A549 (cell line): ENCODE data around the gene SUPT5H. TPM values are rescaled to one million over a fixed set of nuclear protein-coding genes. Genes with fewer than 3 reads are reported as not detected.
A peak's percentile ranks its signal among the peaks of the same experiment; 100 is the strongest.

ENCODE experiments used
- ATAC-seq, 2 experiments: fragments of 200-7000 bp in 1 of 2; fragments of >200 bp in 1 of 2; cut with Nextera tagmentation in 1 of 2; cut with Tn5 transposase in 1 of 2; 3 replicates each; pipeline versions ENCODE4 v1.8.0 to v1.9.1; 2018 to 2020; ENCODE audit warnings: mild to moderate bottlenecking in 1 of 2, moderate library complexity in 1 of 2
- CTCF ChIA-PET: fragments of 300-600 bp; sonication (Branson Sonifier 250); formaldehyde crosslinking; extraction: SDS; loops from one replicate; lab custom pipeline; 2021; ENCODE audit warnings: antibody characterized with exemption, inconsistent platforms; lab: Yijun Ruan, JAX
- POLR2A ChIA-PET: fragments of 350-600 bp; formaldehyde crosslinking; extraction: SDS; loops from one replicate; lab custom pipeline; 2021; ENCODE audit warnings: antibody characterized with exemption, inconsistent platforms; lab: Yijun Ruan, JAX
- DNase-seq, 2 experiments: peaks; one replicate each; pipeline versions ENCODE4 v3.0.0 to v3.0.0-alpha.2; 2011 to 2016; ENCODE audit warnings: low read depth in 1 of 2, low spot score in 1 of 2
- FAIRE-seq: peaks from 2 replicates; lab custom pipeline; 2011; peaks lifted over from hg19 to GRCh38; lab: Jason Lieb, UNC
- H3K27ac ChIP-seq, 2 experiments: fragments of >200 bp; sonication (Bioruptor Twin); formaldehyde crosslinking; 3 replicates each; pipeline ENCODE4 v1.5.1; 2016 to 2017
- H3K4me1 ChIP-seq: fragments of >200 bp; sonication (Bioruptor Twin); formaldehyde crosslinking; 3 replicates; pipeline ENCODE4 v1.6.1; 2016
- H3K4me2 ChIP-seq: fragments of >200 bp; sonication (Bioruptor Twin); formaldehyde crosslinking; 3 replicates; pipeline ENCODE4 v1.6.1; 2016
- H3K4me3 ChIP-seq: fragments of >200 bp; sonication (Bioruptor Twin); formaldehyde crosslinking; 3 replicates; pipeline ENCODE4 v1.5.1; 2016
- H3K9me3 ChIP-seq: fragments of >200 bp; sonication (Bioruptor Twin); formaldehyde crosslinking; 3 replicates; pipeline ENCODE4 v1.6.1; 2016
- CBX8 ChIP-seq: fragments of 200-600 bp; sonication (generic); IDR thresholded peaks from 2 replicates; pipeline ENCODE4 v1.6.1; 2016
- CEBPB ChIP-seq, 2 experiments: fragments of >200 bp in 1 of 2; sonication (Bioruptor Twin) in 1 of 2; formaldehyde crosslinking in 1 of 2; IDR thresholded peaks; 2 replicates each; pipeline ENCODE4 v1.6.1; 2012 to 2016
- CHD4 ChIP-seq: fragments of 200-600 bp; sonication (generic); IDR thresholded peaks from 2 replicates; pipeline ENCODE4 v1.6.1; 2016; ENCODE audit warnings: antibody characterized with exemption, mild to moderate bottlenecking, borderline replicate concordance
- EP300 ChIP-seq, 2 experiments: fragments of >200 bp; sonication (Bioruptor Twin); formaldehyde crosslinking; IDR thresholded peaks; 2 replicates in 1 of 2; 3 replicates in 1 of 2; pipeline ENCODE4 v1.6.1; 2016 to 2017
- GATA3 ChIP-seq: IDR thresholded peaks from 2 replicates; pipeline ENCODE4 v1.6.1; 2012; ENCODE audit warnings: borderline replicate concordance
- HOXA7 ChIP-seq: fragments of 250-450 bp; sonication (Bioruptor Pico); IDR thresholded peaks from 2 replicates; pipeline ENCODE4 v1.5.0; 2020; ENCODE audit warnings: mild to moderate bottlenecking, moderate library complexity
- HOXB5 ChIP-seq: fragments of 250-450 bp; sonication (Bioruptor Pico); IDR thresholded peaks from 2 replicates; pipeline ENCODE4 v1.5.0; 2020; ENCODE audit warnings: mild to moderate bottlenecking, moderate library complexity
- JUN ChIP-seq, 2 experiments: fragments of >200 bp; sonication (Bioruptor Twin); formaldehyde crosslinking; IDR thresholded peaks; 2 replicates in 1 of 2; 3 replicates in 1 of 2; pipeline ENCODE4 v1.6.1; 2016 to 2017
- KDM1A ChIP-seq: fragments of 200-600 bp; sonication (generic); IDR thresholded peaks from 2 replicates; pipeline ENCODE4 v1.6.1; 2016; ENCODE audit warnings: low read depth, mild to moderate bottlenecking
- NFE2L2 ChIP-seq: fragments of 150-350 bp; conservative IDR thresholded peaks from 2 replicates; pipeline ENCODE4 v1.6.1; 2014; ENCODE audit warnings: low read length
- NPAS2 ChIP-seq: fragments of 250-450 bp; sonication (Bioruptor Pico); IDR thresholded peaks from 2 replicates; pipeline ENCODE4 v1.8.0; 2022; ENCODE audit warnings: mild to moderate bottlenecking, moderate library complexity, borderline replicate concordance
- PBX3 ChIP-seq: IDR thresholded peaks from 2 replicates; pipeline ENCODE4 v1.6.1; 2012
- POLR2A ChIP-seq: IDR thresholded peaks from 2 replicates; pipeline ENCODE4 v1.6.1; 2012; ENCODE audit warnings: mild to moderate bottlenecking, low read length
- POLR2AphosphoS2 ChIP-seq: conservative IDR thresholded peaks from 2 replicates; pipeline ENCODE4 v1.6.1; 2012; ENCODE audit warnings: low read length, improper control_type of control experiment, inconsistent platforms
- RAD21 ChIP-seq, 2 experiments: fragments of >200 bp in 1 of 2; sonication (Bioruptor Twin) in 1 of 2; formaldehyde crosslinking in 1 of 2; IDR thresholded peaks in 1 of 2; conservative IDR thresholded peaks in 1 of 2; 2 replicates in 1 of 2; 3 replicates in 1 of 2; pipeline ENCODE4 v1.6.1; 2012 to 2018; ENCODE audit warnings: inconsistent platforms in 1 of 2
- RARB ChIP-seq: fragments of 250-450 bp; sonication (Bioruptor Pico); IDR thresholded peaks from 2 replicates; pipeline ENCODE4 v1.8.0; 2021; ENCODE audit warnings: mild to moderate bottlenecking, moderate library complexity
- REST ChIP-seq: fragments of 200-600 bp; sonication (generic); IDR thresholded peaks from 2 replicates; pipeline ENCODE4 v1.6.1; 2016; ENCODE audit warnings: antibody characterized with exemption, mild to moderate bottlenecking, moderate library complexity
- RFX5 ChIP-seq: fragments of 450-650 bp; IDR thresholded peaks from 2 replicates; pipeline ENCODE4 v1.7.1; 2014; ENCODE audit warnings: antibody characterized with exemption, mild to moderate bottlenecking, moderate library complexity
- SMC3 ChIP-seq: fragments of >200 bp; sonication (Bioruptor Twin); formaldehyde crosslinking; IDR thresholded peaks from 3 replicates; pipeline ENCODE4 v1.6.1; 2018; ENCODE audit warnings: inconsistent platforms
- TP53 ChIP-seq: fragments of 250-450 bp; sonication (Bioruptor Pico); IDR thresholded peaks from 2 replicates; pipeline ENCODE4 v1.5.0; 2021; ENCODE audit warnings: mild to moderate bottlenecking, moderate library complexity
- ZFP36 ChIP-seq: fragments of 450-650 bp; IDR thresholded peaks from 2 replicates; pipeline ENCODE4 v1.6.1; 2014; ENCODE audit warnings: borderline replicate concordance; ENCODE audit not compliant: partially characterized antibody
- ZNF302 ChIP-seq: fragments of 250-450 bp; sonication (Bioruptor Pico); IDR thresholded peaks from 2 replicates; pipeline ENCODE4 v1.9.0; 2021; ENCODE audit warnings: inconsistent platforms, mild to moderate bottlenecking, moderate library complexity
- WGBS: methylation state at CpG from one replicate; pipeline ENCODE4 v1.1.6; 2017; ENCODE audit errors: missing lambda C conversion rate; 5-methylcytosine and 5-hydroxymethylcytosine counted together
- polyA plus RNA-seq, 4 experiments: library from polyadenylated mRNA; depleted of rRNA in 3 of 4; stranded (reverse); fragments of >200 nt; fragmentation: RNase III in 1 of 4; extraction: RNeasy Plus Mini Kit Qiagen cat#74134 plus additional on column Dnase treatment in 1 of 4; gene quantifications; 2 replicates in 3 of 4; 3 replicates in 1 of 4; pipeline ENCODE4 v1.2.3, GENCODE V29; 2011 to 2017
- TF ChIP-seq, protein P1 (sequence below): fragments of 450-650 bp; IDR thresholded peaks from 2 replicates; pipeline ENCODE4 v1.6.1; 2014; ENCODE audit warnings: antibody characterized with exemption

SUPT5H gene
- polyA plus RNA-seq, 2 of the 4 experiments (the other 2 are of a cell fraction): 186 to 222 TPM

DNA sequence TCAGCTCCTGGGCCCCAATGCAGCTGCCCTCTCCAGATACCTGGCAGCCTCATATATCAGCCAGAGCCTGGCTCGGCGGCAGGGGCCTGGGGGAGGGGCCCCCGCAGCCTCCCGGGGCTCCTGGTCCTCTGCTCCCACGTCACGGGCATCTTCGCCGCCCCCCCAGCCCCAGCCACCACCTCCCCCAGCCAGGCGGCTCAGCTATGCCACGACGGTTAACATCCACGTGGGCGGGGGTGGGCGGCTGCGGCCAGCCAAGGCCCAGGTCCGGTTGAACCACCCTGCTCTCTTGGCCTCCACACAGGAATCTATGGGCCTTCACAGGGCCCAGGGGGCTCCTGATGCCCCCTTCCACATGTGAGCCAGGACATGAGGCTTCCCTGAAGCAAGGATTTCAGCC is 20.4 kb upstream of the SUPT5H start:
- 0 out of 5 replicates have a peak, but pooled peaks of 1 of the 2 experiments have one; percentile 23 for TF ChIP-seq JUN (IDR thresholded peaks at IDR 0.05)
- no peak for TF ChIP-seq ZFP36
- FAIRE-seq (no peak), DNase-seq (no peak), ATAC-seq (no peak)
- POLR2A ChIA-PET: interaction anchor here (10.5 kb wide), 1 partner anchor 11 kb away, joined by 160 read pairs; the partner anchor contains the start of gene RPS16
- Histone ChIP-seq H3K9me3 (no peaks in the 10 kb centered on the region), H3K4me3 (no peak overlapping the region), H3K4me1 (peaks cover 27% of the 10 kb centered on the region), H3K4me2 (no peak overlapping the region), H3K27ac (no peak overlapping the region)
- 88% methylated on average over 8 of the region's 16 CpGs for WGBS
- CTCF ChIA-PET: interaction anchor here (0.9 to 23.5 kb wide), 9 partner anchors 8 to 108 kb away, joined by 3 to 457 read pairs (median 11); partner anchors contain the start of genes EID2B, MED29, PAF1 and PLEKHG2

GRCh38 chr19:39425744-39426143 is 19.6 kb upstream of the SUPT5H start:
- TF ChIP-seq POLR2AphosphoS2: peak; percentile 87; the same call in 1 of the 2 replicates
- no peak for TF ChIP-seq HOXA7 (CRISPR knock-in tag)
- TF ChIP-seq CBX8: no peak
- TF ChIP-seq NFE2L2: 0 out of 2 replicates have a peak, but pooled peaks have one; percentile 0
- no peak for TF ChIP-seq SMC3
- H3K9me3 ChIP-seq: no peaks in the 10 kb centered on the region
- H3K4me1 ChIP-seq: peaks cover 34% of the 10 kb centered on the region
- no peak overlapping the region for H3K27ac ChIP-seq
- DNase-seq (no peak), FAIRE-seq (peak; percentile 96), ATAC-seq (no peak)
- no peak overlapping the region for H3K4me3 ChIP-seq
- H3K4me2 ChIP-seq: no peak overlapping the region
- 95% methylated on average over 7 of the region's 7 CpGs for WGBS
- CTCF ChIA-PET: interaction anchor here (1.2 to 23.5 kb wide), 7 partner anchors 9 to 77 kb away, joined by 3 to 457 read pairs (median 36); partner anchors contain the start of genes MED29, PAF1, PLEKHG2 and ZFP36
- POLR2A ChIA-PET: interaction anchor here (1.4 to 10.5 kb wide), 3 partner anchors 9 to 11 kb away, joined by 4 to 160 read pairs (median 34); partner anchors contain the start of gene RPS16

DNA sequence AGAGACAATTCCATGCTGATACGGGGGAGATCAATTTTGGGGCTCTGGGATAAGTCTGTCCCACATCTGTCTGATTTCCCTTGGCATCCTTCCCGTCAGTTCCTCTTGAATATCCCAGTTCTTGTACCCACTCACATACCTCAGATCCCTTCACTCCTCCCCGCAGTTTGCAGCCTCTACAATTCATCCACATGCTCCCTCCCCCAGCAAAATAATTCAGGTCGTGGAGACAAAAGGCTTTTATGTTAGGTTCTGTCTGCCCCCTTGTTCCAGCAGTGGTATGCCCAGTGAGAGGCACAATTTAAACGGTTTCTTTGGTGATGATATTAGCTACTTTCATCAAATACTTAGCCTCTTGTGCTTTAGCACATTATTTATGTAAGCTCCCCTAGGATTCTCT is 19.2 kb upstream of the SUPT5H start:
- no peaks in the 10 kb centered on the region for H3K9me3 ChIP-seq
- ChIA-PET CTCF (interaction anchor here (0.8 to 23.5 kb wide), 8 partner anchors 9 to 366 kb away, joined by 3 to 457 read pairs (median 24); partner anchors contain the start of genes MED29, PAF1, PLEKHG2 and ZFP36), POLR2A (interaction anchor here (0.8 to 10.5 kb wide), 5 partner anchors 9 to 22 kb away, joined by 3 to 160 read pairs (median 5); partner anchors contain the start of gene RPS16)
- TF ChIP-seq REST (no peak), POLR2AphosphoS2 (0 out of 2 replicates have a peak, but pooled peaks have one; percentile 39), HOXA7 (CRISPR knock-in tag) (0 out of 2 replicates have a peak, but pooled peaks have one; percentile 10), ZFP36 (no peak), RAD21 (conservative IDR thresholded peaks at IDR 0.05 in 1 of 2, IDR thresholded peaks at IDR 0.05 in 1 of 2) (no peak), JUN (IDR thresholded peaks at IDR 0.05) (peak in 1 of 2 experiments; percentile 27; a peak in 1 of 5 replicates)
- TF ChIP-seq, protein P1, sequence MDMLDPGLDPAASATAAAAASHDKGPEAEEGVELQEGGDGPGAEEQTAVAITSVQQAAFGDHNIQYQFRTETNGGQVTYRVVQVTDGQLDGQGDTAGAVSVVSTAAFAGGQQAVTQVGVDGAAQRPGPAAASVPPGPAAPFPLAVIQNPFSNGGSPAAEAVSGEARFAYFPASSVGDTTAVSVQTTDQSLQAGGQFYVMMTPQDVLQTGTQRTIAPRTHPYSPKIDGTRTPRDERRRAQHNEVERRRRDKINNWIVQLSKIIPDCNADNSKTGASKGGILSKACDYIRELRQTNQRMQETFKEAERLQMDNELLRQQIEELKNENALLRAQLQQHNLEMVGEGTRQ: no peak
- no peak overlapping the region for H3K4me3 ChIP-seq
- no peak overlapping the region for H3K4me2 ChIP-seq
- DNase-seq: no peak
- no peak overlapping the region for H3K27ac ChIP-seq
- WGBS: 65% methylated on average over 5 of the region's 5 CpGs
- H3K4me1 ChIP-seq: peaks cover 38% of the 10 kb centered on the region
- ATAC-seq: no peak
- no peak for FAIRE-seq

DNA sequence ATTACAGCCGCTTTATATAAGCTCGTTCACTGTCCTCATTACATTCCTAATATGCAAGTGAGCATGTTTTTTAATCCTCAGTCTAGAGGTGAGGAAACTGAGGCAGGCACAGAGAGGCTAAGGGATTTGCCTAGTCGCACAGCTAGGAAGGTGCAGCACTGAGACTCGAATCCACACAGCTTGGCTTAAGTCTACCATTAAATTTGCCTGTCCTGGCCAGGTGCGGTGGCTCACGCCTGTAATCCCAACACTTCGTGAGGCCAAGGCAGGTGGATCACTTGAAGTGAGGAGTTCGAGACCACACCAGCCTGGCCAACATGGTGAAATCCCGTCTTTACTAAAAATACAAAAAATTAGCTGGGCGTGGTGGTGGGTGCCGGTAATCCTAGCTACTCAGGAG is 17.7 kb upstream of the SUPT5H start:
- no peaks in the 10 kb centered on the region for H3K9me3 ChIP-seq
- ATAC-seq (no peak), FAIRE-seq (no peak), DNase-seq (no peak)
- peaks cover 54% of the 10 kb centered on the region for H3K4me1 ChIP-seq
- ChIA-PET CTCF (interaction anchor here (1.2 to 23.5 kb wide), 9 partner anchors 11 to 245 kb away, joined by 3 to 457 read pairs (median 10); partner anchors contain the start of genes EID2B, MED29, PAF1 and PLEKHG2), POLR2A (interaction anchor here (0.6 to 10.5 kb wide), 11 partner anchors 8 to 406 kb away, joined by 3 to 160 read pairs (median 7); partner anchors contain the start of genes DYRK1B, MED29, PAF1 and PLEKHG2)
- H3K4me2 ChIP-seq: peak overlapping the region; percentile 62
- no peak overlapping the region for H3K4me3 ChIP-seq
- H3K27ac ChIP-seq: peak overlapping the region; percentile 83 to 90
- 93% methylated on average over 11 of the region's 11 CpGs for WGBS
- TF ChIP-seq ZFP36 (no peak), CEBPB (IDR thresholded peaks at IDR 0.05) (no peak), PBX3 (0 out of 2 replicates have a peak, but pooled peaks have one; percentile 9), RFX5 (no peak), ZNF302 (CRISPR knock-in tag) (no peak), KDM1A (peak; percentile 68; the same call in 1 of the 2 replicates), POLR2A (no peak), RAD21 (conservative IDR thresholded peaks at IDR 0.05 in 1 of 2, IDR thresholded peaks at IDR 0.05 in 1 of 2) (no peak), EP300 (IDR thresholded peaks at IDR 0.05) (no peak), NPAS2 (no peak), TP53 (CRISPR knock-in tag) (0 out of 2 replicates have a peak, but pooled peaks have one; percentile 2), CHD4 (peak; percentile 72; the same call in 1 of the 2 replicates), GATA3 (0 out of 2 replicates have a peak, but pooled peaks have one; percentile 14), RARB (no peak), HOXB5 (CRISPR knock-in tag) (no peak)
